HG02840 (cell line): ENCODE data around the gene TAC4.

Source experiments
- ATAC-seq: cut with Tn5 transposase; IDR thresholded peaks from one replicate; pipeline ENCODE4 v1.9.1; 2021; ENCODE audit warnings: mild to moderate bottlenecking, moderate library complexity, moderate number of reproducible peaks; ENCODE audit not compliant: unreplicated experiment, low FRiP score

Gene TAC4

GRCh38 chr17:49873926-49874325, 26.1 kb upstream of the TAC4 start:
- ATAC-seq: no peak

GRCh38 chr17:49873466-49873865, 25.6 kb upstream of the TAC4 start:
- ATAC-seq: no peak

GRCh38 chr17:49872754-49873377, 25.0 kb upstream of the TAC4 start:
- ATAC-seq: no peak

GRCh38 chr17:49871211-49871610, 23.3 kb upstream of the TAC4 start:
- ATAC-seq: no peak

- ATAC-seq: no peak
Measured at GRCh38 chr17:49870298-49870697, 22.4 kb upstream of the TAC4 start.

GRCh38 chr17:49869038-49869374, 21.1 kb upstream of the TAC4 start:
- no peak for ATAC-seq

- no peak for ATAC-seq
Measured at GRCh38 chr17:49866882-49867413, 19.1 kb upstream of the TAC4 start.

- no peak for ATAC-seq
Measured at GRCh38 chr17:49866019-49866380, 18.1 kb upstream of the TAC4 start.

GRCh38 chr17:49862781-49863331, 15.0 kb upstream of the TAC4 start:
- no peak for ATAC-seq

GRCh38 chr17:49861150-49861884, 13.4 kb upstream of the TAC4 start:
- no peak for ATAC-seq

GRCh38 chr17:49859991-49860953, 12.4 kb upstream of the TAC4 start:
- no peak for ATAC-seq

- no peak for ATAC-seq
Measured at GRCh38 chr17:49858796-49859195, 10.9 kb upstream of the TAC4 start.

- ATAC-seq: no peak
Measured at GRCh38 chr17:49854126-49854525, 6.3 kb upstream of the TAC4 start.

- ATAC-seq: no peak
Measured at GRCh38 chr17:49853470-49854015, 5.7 kb upstream of the TAC4 start.

GRCh38 chr17:49851387-49852291, 3.8 kb upstream of the TAC4 start:
- no peak for ATAC-seq

- no peak for ATAC-seq
Measured at GRCh38 chr17:49850772-49851386, 3.0 kb upstream of the TAC4 start.

GRCh38 chr17:49850218-49850610, 2.3 kb upstream of the TAC4 start:
- no peak for ATAC-seq

- no peak for ATAC-seq
Measured at GRCh38 chr17:49848739-49849138, 870 bp upstream of the TAC4 start.
